ENCODE data around the gene MAPT.

The MAPT gene

DNA sequence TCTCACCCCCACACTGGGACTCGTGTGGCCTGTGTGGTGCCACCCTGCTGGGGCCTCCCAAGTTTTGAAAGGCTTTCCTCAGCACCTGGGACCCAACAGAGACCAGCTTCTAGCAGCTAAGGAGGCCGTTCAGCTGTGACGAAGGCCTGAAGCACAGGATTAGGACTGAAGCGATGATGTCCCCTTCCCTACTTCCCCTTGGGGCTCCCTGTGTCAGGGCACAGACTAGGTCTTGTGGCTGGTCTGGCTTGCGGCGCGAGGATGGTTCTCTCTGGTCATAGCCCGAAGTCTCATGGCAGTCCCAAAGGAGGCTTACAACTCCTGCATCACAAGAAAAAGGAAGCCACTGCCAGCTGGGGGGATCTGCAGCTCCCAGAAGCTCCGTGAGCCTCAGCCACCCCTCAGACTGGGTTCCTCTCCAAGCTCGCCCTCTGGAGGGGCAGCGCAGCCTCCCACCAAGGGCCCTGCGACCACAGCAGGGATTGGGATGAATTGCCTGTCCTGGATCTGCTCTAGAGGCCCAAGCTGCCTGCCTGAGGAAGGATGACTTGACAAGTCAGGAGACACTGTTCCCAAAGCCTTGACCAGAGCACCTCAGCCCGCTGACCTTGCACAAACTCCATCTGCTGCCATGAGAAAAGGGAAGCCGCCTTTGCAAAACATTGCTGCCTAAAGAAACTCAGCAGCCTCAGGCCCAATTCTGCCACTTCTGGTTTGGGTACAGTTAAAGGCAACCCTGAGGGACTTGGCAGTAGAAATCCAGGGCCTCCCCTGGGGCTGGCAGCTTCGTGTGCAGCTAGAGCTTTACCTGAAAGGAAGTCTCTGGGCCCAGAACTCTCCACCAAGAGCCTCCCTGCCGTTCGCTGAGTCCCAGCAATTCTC lies 132.1 kb downstream of the MAPT start:
- Histone ChIP-seq H3K27me3 (no peaks in the 10 kb centered on the region), H3K4me3 (ENCODE audit: low read depth, low read length) (no peak overlapping the region), H3K36me3 (peaks cover 54% of the 10 kb centered on the region), H3K9me3 (no peaks in the 10 kb centered on the region), H3K4me1 (peaks cover 2% of the 10 kb centered on the region)
- no peak for TF ChIP-seq CTCF (IDR thresholded peaks at IDR 0.05; ENCODE audit: low read depth, low read length)
- DNase-seq, result no peak

DNA sequence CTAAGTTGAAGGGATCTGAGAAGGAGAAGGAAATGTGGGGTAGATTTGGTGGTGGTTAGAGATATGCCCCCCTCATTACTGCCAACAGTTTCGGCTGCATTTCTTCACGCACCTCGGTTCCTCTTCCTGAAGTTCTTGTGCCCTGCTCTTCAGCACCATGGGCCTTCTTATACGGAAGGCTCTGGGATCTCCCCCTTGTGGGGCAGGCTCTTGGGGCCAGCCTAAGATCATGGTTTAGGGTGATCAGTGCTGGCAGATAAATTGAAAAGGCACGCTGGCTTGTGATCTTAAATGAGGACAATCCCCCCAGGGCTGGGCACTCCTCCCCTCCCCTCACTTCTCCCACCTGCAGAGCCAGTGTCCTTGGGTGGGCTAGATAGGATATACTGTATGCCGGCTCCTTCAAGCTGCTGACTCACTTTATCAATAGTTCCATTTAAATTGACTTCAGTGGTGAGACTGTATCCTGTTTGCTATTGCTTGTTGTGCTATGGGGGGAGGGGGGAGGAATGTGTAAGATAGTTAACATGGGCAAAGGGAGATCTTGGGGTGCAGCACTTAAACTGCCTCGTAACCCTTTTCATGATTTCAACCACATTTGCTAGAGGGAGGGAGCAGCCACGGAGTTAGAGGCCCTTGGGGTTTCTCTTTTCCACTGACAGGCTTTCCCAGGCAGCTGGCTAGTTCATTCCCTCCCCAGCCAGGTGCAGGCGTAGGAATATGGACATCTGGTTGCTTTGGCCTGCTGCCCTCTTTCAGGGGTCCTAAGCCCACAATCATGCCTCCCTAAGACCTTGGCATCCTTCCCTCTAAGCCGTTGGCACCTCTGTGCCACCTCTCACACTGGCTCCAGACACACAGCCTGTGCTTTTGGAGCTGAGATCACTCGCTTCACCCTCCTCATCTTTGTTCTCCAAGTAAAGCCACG lies 133.0 kb downstream of the MAPT start:
- Histone ChIP-seq H3K36me3 (peaks cover 61% of the 10 kb centered on the region), H3K4me3 (ENCODE audit: low read depth, low read length) (no peak overlapping the region), H3K9me3 (no peaks in the 10 kb centered on the region), H3K27me3 (no peaks in the 10 kb centered on the region), H3K4me1 (no peaks in the 10 kb centered on the region)
- TF ChIP-seq CTCF (IDR thresholded peaks at IDR 0.05; ENCODE audit: low read depth, low read length), result no peak
- no peak for DNase-seq

- no peak for TF ChIP-seq CTCF (IDR thresholded peaks at IDR 0.05; ENCODE audit: low read depth, low read length)
- H3K36me3 ChIP-seq, result peaks cover 62% of the 10 kb centered on the region
These were observed 133.6 kb downstream of the MAPT start for GRCh38 chr17:46027976-46028325.

DNA sequence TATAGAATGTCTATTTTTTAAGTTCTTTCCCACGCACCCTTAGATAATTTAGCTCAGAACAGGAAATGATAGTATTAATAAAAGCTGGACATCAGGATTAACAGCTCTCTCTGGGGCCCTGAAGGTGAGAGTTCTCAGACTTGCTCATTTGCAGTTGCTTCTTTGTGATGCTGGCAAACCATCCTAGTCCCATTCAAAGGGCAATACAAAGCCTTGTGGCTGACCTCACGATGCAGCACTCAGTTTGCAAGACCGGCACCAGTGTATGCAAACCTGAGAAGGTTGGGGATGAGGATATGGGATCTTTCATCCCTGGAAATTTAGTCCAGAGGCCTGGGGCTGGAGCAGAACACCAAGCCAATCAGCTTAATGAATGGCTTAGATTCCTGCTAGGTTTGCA lies 134.0 kb downstream of the MAPT start:
- no peaks in the 10 kb centered on the region for H3K27me3 ChIP-seq
- peaks cover 66% of the 10 kb centered on the region for H3K36me3 ChIP-seq
- no peak overlapping the region for H3K4me3 ChIP-seq (ENCODE audit: low read depth, low read length)
- no peak for TF ChIP-seq CTCF (IDR thresholded peaks at IDR 0.05; ENCODE audit: low read depth, low read length)
- H3K4me1 ChIP-seq, result no peaks in the 10 kb centered on the region
- no peak for DNase-seq
- H3K9me3 ChIP-seq, result no peaks in the 10 kb centered on the region

More at GRCh38 chr17:46027976-46028325, 133.6 kb downstream of the MAPT start:
- Histone ChIP-seq H3K4me3 (ENCODE audit: low read depth, low read length) (no peak overlapping the region), H3K4me1 (no peaks in the 10 kb centered on the region), H3K9me3 (no peaks in the 10 kb centered on the region), H3K27me3 (no peaks in the 10 kb centered on the region)
- DNase-seq, result no peak

- Histone ChIP-seq H3K27me3 (no peaks in the 10 kb centered on the region), H3K9me3 (no peaks in the 10 kb centered on the region), H3K4me1 (no peaks in the 10 kb centered on the region), H3K36me3 (peaks cover 73% of the 10 kb centered on the region), H3K4me3 (ENCODE audit: low read depth, low read length) (no peak overlapping the region)
- TF ChIP-seq CTCF (IDR thresholded peaks at IDR 0.05; ENCODE audit: low read depth, low read length), result no peak
- no peak for DNase-seq
These were observed 134.7 kb downstream of the MAPT start for GRCh38 chr17:46028981-46029565.
